ENCODE measurements around the gene PAIP2.
"Not testable (repeated sequence)": the region's sequence is repeated elsewhere in the genome, so short reads cannot be mapped to it uniquely, and the experiment has no call there.

PAIP2 gene

DNA sequence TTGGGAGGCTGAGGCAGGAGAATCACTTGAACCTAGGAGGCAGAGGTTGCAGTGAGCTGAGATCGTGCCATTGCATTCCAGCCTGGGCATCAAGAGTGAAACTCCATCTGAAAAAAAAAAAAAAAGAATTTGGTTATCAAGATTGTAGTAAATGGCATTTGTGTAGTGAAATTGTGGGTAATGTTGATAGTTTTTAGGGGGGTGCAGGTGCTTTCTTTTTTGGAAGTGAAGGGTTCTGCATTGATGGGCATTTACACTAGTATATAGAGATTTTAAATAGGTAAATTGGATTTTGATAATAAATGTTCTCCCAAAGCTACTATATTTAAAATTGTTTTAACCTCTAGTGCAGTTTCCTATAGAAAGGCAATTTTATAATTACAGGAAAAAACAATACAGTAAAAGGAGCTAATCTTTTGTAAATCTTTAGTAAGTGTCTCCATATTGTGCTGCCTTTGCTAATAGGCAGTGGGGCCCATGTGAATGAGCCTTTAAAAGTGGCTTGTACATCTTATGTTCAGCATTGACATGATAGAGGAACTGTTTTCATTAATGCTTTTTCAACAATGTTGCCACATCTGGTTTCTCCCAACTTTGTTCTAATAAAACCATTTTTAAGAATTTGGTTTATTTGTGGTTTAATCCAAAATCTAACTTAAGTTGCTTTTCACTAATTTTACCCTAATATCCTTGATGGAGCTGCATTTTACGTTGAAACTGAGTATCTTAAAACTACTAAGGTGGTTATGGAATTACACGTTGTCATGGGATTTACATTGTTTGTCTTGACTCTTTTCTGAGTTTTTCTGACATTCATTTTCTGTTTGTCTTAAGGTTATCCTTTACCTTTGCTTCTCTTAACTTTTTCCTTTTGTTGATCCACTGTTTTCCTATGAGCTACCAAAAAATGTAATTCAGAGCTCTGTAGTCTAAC lies 37.0 kb upstream of the PAIP2 start:
- H3K4me1 ChIP-seq (ENCODE audit: control extremely low read depth in 1 of 4, control insufficient read depth in 4 of 4, insufficient read depth in 4 of 4, low read length in 3 of 4), result peaks cover 7 to 34% (median 15%) of the 10 kb centered on the region in 4 experiments
- ChIA-PET CTCF (interaction anchor here (0.5 to 4.4 kb wide), 16 partner anchors 8 to 1389 kb away, joined by 3 to 14 read pairs (median 3); partner anchors contain the start of gene PAIP2), POLR2A (interaction anchor here (1.9 kb wide), 1 partner anchor 10 kb away, joined by 6 read pairs; no protein-coding TSS in a partner anchor)
- peaks cover 0 to 19% (median 0%) of the 10 kb centered on the region in 4 experiments for H3K36me3 ChIP-seq (ENCODE audit: control insufficient read depth in 4 of 4, insufficient read depth in 4 of 4, low read length in 3 of 4)
- H3K4me3 ChIP-seq (ENCODE audit: control insufficient read depth in 1 of 7, extremely low read depth in 1 of 7, insufficient read depth in 4 of 7, low read depth in 2 of 7, low read length in 6 of 7), result no peak overlapping the region
- no peaks in the 10 kb centered on the region for H3K9me3 ChIP-seq (ENCODE audit: control extremely low read depth in 1 of 5, control insufficient read depth in 4 of 5, insufficient read depth in 2 of 5, low read depth in 1 of 5, low read length in 4 of 5)
- 85% methylated on average over 2 of the region's 3 CpGs for WGBS (ENCODE audit: insufficient coverage)
- no peaks in the 10 kb centered on the region for H3K27me3 ChIP-seq (replicated peaks in 2 of 5; ENCODE audit: control insufficient read depth in 4 of 5, insufficient read depth in 5 of 5, low read length in 4 of 5)
- no peak for DNase-seq
- H3K27ac ChIP-seq (ENCODE audit: insufficient read depth in 1 of 2, low read depth in 1 of 2, low read length in 2 of 2, poor library complexity in 1 of 2, severe bottlenecking in 2 of 2), result no peak overlapping the region

GRCh38 chr5:139306197-139306596 lies 35.5 kb upstream of the PAIP2 start:
- Histone ChIP-seq H3K4me3 (ENCODE audit: control insufficient read depth in 1 of 7, extremely low read depth in 1 of 7, insufficient read depth in 4 of 7, low read depth in 2 of 7, low read length in 6 of 7) (no peak overlapping the region), H3K4me1 (ENCODE audit: control extremely low read depth in 1 of 4, control insufficient read depth in 4 of 4, insufficient read depth in 4 of 4, low read length in 3 of 4) (peaks cover 6 to 31% (median 15%) of the 10 kb centered on the region in 4 experiments), H3K36me3 (ENCODE audit: control insufficient read depth in 4 of 4, insufficient read depth in 4 of 4, low read length in 3 of 4) (peaks cover 0 to 20% (median 1%) of the 10 kb centered on the region in 4 experiments), H3K9me3 (ENCODE audit: control extremely low read depth in 1 of 5, control insufficient read depth in 4 of 5, insufficient read depth in 2 of 5, low read depth in 1 of 5, low read length in 4 of 5) (no peaks in the 10 kb centered on the region), H3K27me3 (replicated peaks in 2 of 5; ENCODE audit: control insufficient read depth in 4 of 5, insufficient read depth in 5 of 5, low read length in 4 of 5) (no peaks in the 10 kb centered on the region), H3K27ac (ENCODE audit: insufficient read depth in 1 of 2, low read depth in 1 of 2, low read length in 2 of 2, poor library complexity in 1 of 2, severe bottlenecking in 2 of 2) (peak overlapping the region in 1 of 2 experiments; percentile 16)
- CTCF ChIA-PET, result interaction anchor here (1.2 to 4.4 kb wide), 5 partner anchors 10 to 31 kb away, joined by 3 to 14 read pairs (median 3); no protein-coding TSS in a partner anchor
- no peak for DNase-seq
- 17% methylated on average over 1 of the region's 1 CpG for WGBS (ENCODE audit: insufficient coverage)
- POLR2A ChIA-PET, result no interaction called here

- H3K9me3 ChIP-seq (ENCODE audit: control extremely low read depth in 1 of 5, control insufficient read depth in 4 of 5, insufficient read depth in 2 of 5, low read depth in 1 of 5, low read length in 4 of 5), result no peaks in the 10 kb centered on the region
- POLR2A ChIA-PET, result no interaction called here
- no peaks in the 10 kb centered on the region for H3K27me3 ChIP-seq (replicated peaks in 2 of 5; ENCODE audit: control insufficient read depth in 4 of 5, insufficient read depth in 5 of 5, low read length in 4 of 5)
- 92% methylated on average over 2 of the region's 3 CpGs for WGBS (ENCODE audit: insufficient coverage)
- CTCF ChIA-PET, result interaction anchor here (1.0 to 4.4 kb wide), 8 partner anchors 10 to 39 kb away, joined by 3 to 14 read pairs (median 3); no protein-coding TSS in a partner anchor
- H3K4me1 ChIP-seq (ENCODE audit: control extremely low read depth in 1 of 4, control insufficient read depth in 4 of 4, insufficient read depth in 4 of 4, low read length in 3 of 4), result peaks cover 6 to 33% (median 15%) of the 10 kb centered on the region in 4 experiments
- H3K36me3 ChIP-seq (ENCODE audit: control insufficient read depth in 4 of 4, insufficient read depth in 4 of 4, low read length in 3 of 4), result peaks cover 0 to 14% (median 2%) of the 10 kb centered on the region in 4 experiments
- DNase-seq, result no peak
- H3K27ac ChIP-seq (ENCODE audit: insufficient read depth in 1 of 2, low read depth in 1 of 2, low read length in 2 of 2, poor library complexity in 1 of 2, severe bottlenecking in 2 of 2), result no peak overlapping the region
- H3K4me3 ChIP-seq (ENCODE audit: control insufficient read depth in 1 of 7, extremely low read depth in 1 of 7, insufficient read depth in 4 of 7, low read depth in 2 of 7, low read length in 6 of 7), result no peak overlapping the region
These were observed 34.9 kb upstream of the PAIP2 start for GRCh38 chr5:139306628-139307379.

DNA sequence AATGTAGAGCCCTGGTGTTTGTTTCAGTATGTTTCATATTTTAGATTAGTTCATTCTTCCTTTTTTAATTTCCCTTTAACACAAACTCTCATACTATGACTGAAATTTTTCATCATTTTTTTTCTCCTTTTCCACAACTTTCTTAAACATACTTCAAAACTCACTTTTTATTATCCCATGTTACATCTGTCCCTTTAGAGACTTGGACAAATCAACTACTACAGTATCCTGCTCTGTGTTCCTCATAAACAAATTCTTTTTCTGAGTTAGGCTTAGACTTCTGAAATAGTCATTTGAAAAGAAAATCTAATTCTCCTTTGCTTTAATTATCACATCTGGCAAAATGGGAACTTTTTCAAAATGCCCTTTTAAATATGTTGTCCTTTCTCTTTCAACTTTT lies 32.9 kb upstream of the PAIP2 start:
- peaks cover 0 to 15% (median 3%) of the 10 kb centered on the region in 4 experiments for H3K36me3 ChIP-seq (ENCODE audit: control insufficient read depth in 4 of 4, insufficient read depth in 4 of 4, low read length in 3 of 4)
- H3K27me3 ChIP-seq (replicated peaks in 2 of 5; ENCODE audit: control insufficient read depth in 4 of 5, insufficient read depth in 5 of 5, low read length in 4 of 5), result no peaks in the 10 kb centered on the region
- no peaks in the 10 kb centered on the region for H3K9me3 ChIP-seq (ENCODE audit: control extremely low read depth in 1 of 5, control insufficient read depth in 4 of 5, insufficient read depth in 2 of 5, low read depth in 1 of 5, low read length in 4 of 5)
- H3K27ac ChIP-seq (ENCODE audit: insufficient read depth in 1 of 2, low read depth in 1 of 2, low read length in 2 of 2, poor library complexity in 1 of 2, severe bottlenecking in 2 of 2), result no peak overlapping the region
- no peak for DNase-seq
- peaks cover 3 to 25% (median 12%) of the 10 kb centered on the region in 4 experiments for H3K4me1 ChIP-seq (ENCODE audit: control extremely low read depth in 1 of 4, control insufficient read depth in 4 of 4, insufficient read depth in 4 of 4, low read length in 3 of 4)
- H3K4me3 ChIP-seq (ENCODE audit: control insufficient read depth in 1 of 7, extremely low read depth in 1 of 7, insufficient read depth in 4 of 7, low read depth in 2 of 7, low read length in 6 of 7), result no peak overlapping the region
- ChIA-PET CTCF (interaction anchor here (1.0 to 1.4 kb wide), 2 partner anchors 8 to 12 kb away, joined by 3 to 5 read pairs; no protein-coding TSS in a partner anchor), POLR2A (no interaction called here)

- WGBS (ENCODE audit: insufficient coverage), result 97% methylated on average over 9 of the region's 9 CpGs
- not testable (repeated sequence) for H3K9me3 ChIP-seq (ENCODE audit: control extremely low read depth in 1 of 5, control insufficient read depth in 4 of 5, insufficient read depth in 2 of 5, low read depth in 1 of 5, low read length in 4 of 5); H3K27me3 ChIP-seq (replicated peaks in 2 of 5; ENCODE audit: control insufficient read depth in 4 of 5, insufficient read depth in 5 of 5, low read length in 4 of 5); DNase-seq; H3K4me3 ChIP-seq (ENCODE audit: control insufficient read depth in 1 of 7, extremely low read depth in 1 of 7, insufficient read depth in 4 of 7, low read depth in 2 of 7, low read length in 6 of 7); H3K27ac ChIP-seq (ENCODE audit: insufficient read depth in 1 of 2, low read depth in 1 of 2, low read length in 2 of 2, poor library complexity in 1 of 2, severe bottlenecking in 2 of 2)
- peaks cover 0 to 18% (median 9%) of the 10 kb centered on the region in 4 experiments for H3K4me1 ChIP-seq (ENCODE audit: control extremely low read depth in 1 of 4, control insufficient read depth in 4 of 4, insufficient read depth in 4 of 4, low read length in 3 of 4)
- peaks cover 2 to 30% (median 9%) of the 10 kb centered on the region in 4 experiments for H3K36me3 ChIP-seq (ENCODE audit: control insufficient read depth in 4 of 4, insufficient read depth in 4 of 4, low read length in 3 of 4)
- ChIA-PET POLR2A (interaction anchor here (0.7 kb wide), 1 partner anchor 13 kb away, joined by 3 read pairs; no protein-coding TSS in a partner anchor), CTCF (interaction anchor here (0.6 to 2.5 kb wide), 2 partner anchors 9 to 11 kb away, joined by 3 to 13 read pairs; no protein-coding TSS in a partner anchor)
These were observed 30.9 kb upstream of the PAIP2 start for GRCh38 chr5:139310715-139311186.

- no peak for DNase-seq
- Histone ChIP-seq H3K27me3 (replicated peaks in 2 of 5; ENCODE audit: control insufficient read depth in 4 of 5, insufficient read depth in 5 of 5, low read length in 4 of 5) (no peaks in the 10 kb centered on the region), H3K4me3 (ENCODE audit: control insufficient read depth in 1 of 7, extremely low read depth in 1 of 7, insufficient read depth in 4 of 7, low read depth in 2 of 7, low read length in 6 of 7) (no peak overlapping the region), H3K4me1 (ENCODE audit: control extremely low read depth in 1 of 4, control insufficient read depth in 4 of 4, insufficient read depth in 4 of 4, low read length in 3 of 4) (peaks cover 0 to 14% (median 7%) of the 10 kb centered on the region in 4 experiments), H3K36me3 (ENCODE audit: control insufficient read depth in 4 of 4, insufficient read depth in 4 of 4, low read length in 3 of 4) (peaks cover 7 to 43% (median 18%) of the 10 kb centered on the region in 4 experiments), H3K27ac (ENCODE audit: insufficient read depth in 1 of 2, low read depth in 1 of 2, low read length in 2 of 2, poor library complexity in 1 of 2, severe bottlenecking in 2 of 2) (no peak overlapping the region), H3K9me3 (ENCODE audit: control extremely low read depth in 1 of 5, control insufficient read depth in 4 of 5, insufficient read depth in 2 of 5, low read depth in 1 of 5, low read length in 4 of 5) (no peaks in the 10 kb centered on the region)
- POLR2A ChIA-PET, result interaction anchor here (0.9 kb wide), 1 partner anchor 18 kb away, joined by 3 read pairs; the partner anchor contains the start of gene MATR3
- 100% methylated on average over 8 of the region's 9 CpGs for WGBS (ENCODE audit: insufficient coverage)
- CTCF ChIA-PET, result interaction anchor here (0.8 to 2.5 kb wide), 10 partner anchors 9 to 36 kb away, joined by 3 to 13 read pairs (median 5); partner anchors contain the start of gene PAIP2
These were observed 29.6 kb upstream of the PAIP2 start for GRCh38 chr5:139312075-139312474.

Measured in common myeloid progenitor, CD34-positive (primary cell).